K562 (cell line): ENCODE measurements around the gene ZNF407. TPM values are rescaled to one million over a fixed set of nuclear protein-coding genes. Genes with fewer than 3 reads are reported as not detected.

Experiments
- ARID3B ChIP-seq: fragments of 250-450 bp; sonication (Bioruptor Pico); IDR thresholded peaks from 2 replicates; pipeline ENCODE4 v1.4.0; 2020; ENCODE audit warnings: borderline replicate concordance
- ATF3 ChIP-seq, 2 experiments: fragments of 450-650 bp in 1 of 2; sonication (generic) in 1 of 2; formaldehyde crosslinking in 1 of 2; IDR thresholded peaks in 1 of 2; conservative IDR thresholded peaks in 1 of 2; 2 replicates each; pipeline versions ENCODE4 v1.6.1 to v1.8.1; 2016 to 2023; ENCODE audit warnings: mild to moderate bottlenecking in 2 of 2, moderate library complexity in 2 of 2, inconsistent platforms in 1 of 2, missing genetic modification reagents in 1 of 2
- BCL6 ChIP-seq: fragments of 250-450 bp; sonication (Bioruptor Pico); IDR thresholded peaks from 2 replicates; pipeline ENCODE4 v1.4.0; 2020
- CBFA2T3 ChIP-seq: fragments of 450-650 bp; IDR thresholded peaks from 2 replicates; pipeline ENCODE4 v1.6.1; 2017
- CEBPB ChIP-seq: fragments of 450-650 bp; IDR thresholded peaks from 2 replicates; pipeline ENCODE4 v1.6.1; 2016; ENCODE audit warnings: missing genetic modification characterization, missing compliant biosample characterization
- FOXM1 ChIP-seq, 2 experiments: fragments of 450-650 bp in 1 of 2; sonication (generic) in 1 of 2; formaldehyde crosslinking in 1 of 2; IDR thresholded peaks; 2 replicates each; pipeline versions ENCODE4 v1.6.1 to v1.9.0; 2017 to 2022; ENCODE audit warnings: low read depth in 2 of 2, mild to moderate bottlenecking in 2 of 2, missing genetic modification reagents in 1 of 2, moderate library complexity in 1 of 2
- IFI16 ChIP-seq: fragments of 250-450 bp; sonication (Bioruptor Pico); IDR thresholded peaks from 2 replicates; pipeline ENCODE4 v2.1.2; 2022; ENCODE audit warnings: mild to moderate bottlenecking, inconsistent platforms
- KDM2B ChIP-seq: fragments of 250-450 bp; sonication (Bioruptor Pico); IDR thresholded peaks from 2 replicates; pipeline ENCODE4 v1.8.0; 2021; ENCODE audit warnings: mild to moderate bottlenecking, moderate library complexity
- KDM5B ChIP-seq: fragments of 200-600 bp; sonication (generic); IDR thresholded peaks from 2 replicates; pipeline ENCODE4 v1.6.1; 2012; ENCODE audit warnings: low read depth, mild to moderate bottlenecking, moderate library complexity, low read length, control low read depth, inconsistent platforms; ENCODE audit not compliant: insufficient replicate concordance
- MBD2 ChIP-seq: sonication (generic); IDR thresholded peaks from 2 replicates; pipeline ENCODE4 v1.6.1; 2016; ENCODE audit warnings: low read depth, borderline replicate concordance
- MYBL2 ChIP-seq, 2 experiments: fragments of 450-650 bp in 1 of 2; sonication (generic) in 1 of 2; formaldehyde crosslinking in 1 of 2; IDR thresholded peaks; 2 replicates each; pipeline versions ENCODE4 v1.6.1 to v1.8.1; 2017 to 2022; ENCODE audit warnings: borderline replicate concordance in 1 of 2, inconsistent platforms in 1 of 2, low read depth in 1 of 2, mild to moderate bottlenecking in 1 of 2, missing genetic modification reagents in 1 of 2, moderate library complexity in 1 of 2
- NCOR1 ChIP-seq: fragments of 450-650 bp; IDR thresholded peaks from 2 replicates; pipeline ENCODE4 v1.6.1; 2016; ENCODE audit warnings: mild to moderate bottlenecking, moderate library complexity
- SMARCC2 ChIP-seq: fragments of 450-650 bp; IDR thresholded peaks from 2 replicates; pipeline ENCODE4 v1.6.1; 2017; ENCODE audit warnings: antibody characterized with exemption, moderate library complexity, mild to moderate bottlenecking, low read depth
- SP2 ChIP-seq: IDR thresholded peaks from 2 replicates; pipeline ENCODE4 v1.6.1; 2011; ENCODE audit warnings: mild to moderate bottlenecking, low read depth, low read length, moderate library complexity; ENCODE audit not compliant: poor library complexity, severe bottlenecking; ENCODE audit errors: extremely low read depth
- STAT5B ChIP-seq: fragments of 250-450 bp; sonication (Bioruptor Pico); IDR thresholded peaks from 2 replicates; pipeline ENCODE4 v1.8.0; 2021; ENCODE audit warnings: mild to moderate bottlenecking, inconsistent platforms
- ZBTB11 ChIP-seq, 3 experiments: fragments of 200-800 bp in 1 of 3; fragments of 250-450 bp in 1 of 3; fragments of 450-650 bp in 1 of 3; sonication (Bioruptor Pico) in 1 of 3; sonication (Bioruptor generic) in 1 of 3; formaldehyde crosslinking in 1 of 3; IDR thresholded peaks; 2 replicates each; pipeline versions ENCODE4 v1.6.1 to v1.8.0; 2016 to 2022; ENCODE audit warnings: mild to moderate bottlenecking in 2 of 3, missing genetic modification characterization in 2 of 3, missing compliant biosample characterization in 1 of 3, moderate library complexity in 1 of 3
- ZNF239 ChIP-seq: fragments of 250-450 bp; sonication (Bioruptor Pico); IDR thresholded peaks from 2 replicates; pipeline ENCODE4 v1.4.0; 2020; ENCODE audit warnings: mild to moderate bottlenecking
- ZNF395 ChIP-seq: fragments of 200-800 bp; sonication (Bioruptor generic); IDR thresholded peaks from 2 replicates; pipeline ENCODE4 v1.6.1; 2017; ENCODE audit warnings: missing genetic modification characterization, missing compliant biosample characterization
- ZNF780A ChIP-seq: fragments of 250-450 bp; sonication (Bioruptor Pico); IDR thresholded peaks from 2 replicates; pipeline ENCODE4 v1.5.0; 2021; ENCODE audit warnings: mild to moderate bottlenecking
- polyA plus RNA-seq, 8 experiments: library from polyadenylated mRNA; depleted of rRNA in 4 of 8; stranded (reverse) in 5 of 8; unstranded in 3 of 8; fragments of >200 nt; fragmentation: Nextera tagmentation in 2 of 8; fragmentation: Illumina TruSeq in 1 of 8; extraction: Ambion mirVana in 2 of 8; extraction: Trizol in 1 of 8; gene quantifications; 2 replicates each; pipeline versions ENCODE4 v1.2.1 to v1.2.3, GENCODE V29; 2011 to 2014; ENCODE audit warnings: inconsistent platforms in 1 of 8, missing spikeins in 1 of 8
- total RNA-seq, 7 experiments: library from RNA; depleted of rRNA in 6 of 7; stranded (reverse); fragments of >200 nt in 6 of 7; fragmentation: Illumina TruSeq in 2 of 7; extraction: Trizol in 2 of 7; gene quantifications; 2 replicates each; pipeline versions ENCODE4 v1.2.1 to v1.2.3, GENCODE V29; 2011 to 2021; ENCODE audit warnings: low replicate concordance in 1 of 7

The ZNF407 gene
- total and polyA plus RNA-seq, 9 of the 15 experiments (the other 6 are each of a cell fraction or from before 2014, with no cell fraction given) = 0.21 to 5.4 (median 2.3) TPM

- TF ChIP-seq ARID3B (CRISPR knock-in tag) (no peak), STAT5B (no peak), FOXM1 (IDR thresholded peaks at IDR 0.05; ENCODE audit: low read depth) (no peak), FOXM1 (CRISPR knock-in tag; IDR thresholded peaks at IDR 0.05; ENCODE audit: low read depth) (no peak), BCL6 (CRISPR knock-in tag) (no peak), MYBL2 (IDR thresholded peaks at IDR 0.05; ENCODE audit: low read depth) (no peak), MYBL2 (CRISPR knock-in tag; IDR thresholded peaks at IDR 0.05; ENCODE audit: borderline replicate concordance) (no peak), ZNF239 (CRISPR knock-in tag) (no peak), ATF3 (IDR thresholded peaks at IDR 0.05) (no peak), ATF3 (CRISPR knock-in tag; conservative IDR thresholded peaks at IDR 0.05) (no peak), ZNF395 (CRISPR knock-in tag) (no peak), SMARCC2 (no peak), CBFA2T3 (peak; percentile 59), KDM5B (no peak), CEBPB (tag) (no peak), MBD2 (no peak), ZBTB11 (CRISPR knock-in tag; IDR thresholded peaks at IDR 0.05) (no peak), NCOR1 (peak; percentile 26; the same call in 1 of the 2 replicates), ZNF780A (no peak), KDM2B (CRISPR knock-in tag) (no peak), IFI16 (CRISPR knock-in tag) (no peak), SP2 (no peak)
Measured at GRCh38 chr18:74778191-74778847, 180.6 kb downstream of the ZNF407 start (continued).
